GM19397 (cell line): ENCODE data around the gene PPP6R2.

Experiments
- ATAC-seq: cut with Tn5 transposase; IDR thresholded peaks from one replicate; pipeline ENCODE4 v1.9.1; 2021; ENCODE audit warnings: mild to moderate bottlenecking, moderate library complexity; ENCODE audit not compliant: unreplicated experiment

Gene PPP6R2

GRCh38 chr22:50463188-50463900 lies 120.2 kb downstream of the PPP6R2 start:
- ATAC-seq = no peak

DNA sequence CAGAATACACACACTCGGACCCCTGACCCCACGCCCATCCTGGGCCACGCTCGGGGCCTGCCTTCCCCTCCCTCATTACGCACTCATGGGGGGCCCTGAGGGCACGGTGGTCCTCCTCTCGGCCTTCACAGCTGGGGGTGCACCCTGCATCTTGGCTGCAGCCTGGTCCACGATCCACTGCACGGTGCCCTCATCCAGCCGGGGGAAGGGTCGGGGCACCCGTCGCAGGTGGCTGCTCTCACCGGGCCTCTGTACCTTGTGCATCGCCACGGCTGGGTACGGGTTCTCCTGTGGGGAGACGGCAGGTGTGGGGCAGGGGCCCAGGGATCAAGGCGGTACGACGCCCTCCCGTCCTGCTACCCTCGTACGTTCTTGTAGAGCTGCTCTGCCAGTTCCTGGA lies 121.3 kb downstream of the PPP6R2 start:
- ATAC-seq = no peak

- no peak for ATAC-seq
These were observed 122.2 kb downstream of the PPP6R2 start for GRCh38 chr22:50465066-50465930.

DNA sequence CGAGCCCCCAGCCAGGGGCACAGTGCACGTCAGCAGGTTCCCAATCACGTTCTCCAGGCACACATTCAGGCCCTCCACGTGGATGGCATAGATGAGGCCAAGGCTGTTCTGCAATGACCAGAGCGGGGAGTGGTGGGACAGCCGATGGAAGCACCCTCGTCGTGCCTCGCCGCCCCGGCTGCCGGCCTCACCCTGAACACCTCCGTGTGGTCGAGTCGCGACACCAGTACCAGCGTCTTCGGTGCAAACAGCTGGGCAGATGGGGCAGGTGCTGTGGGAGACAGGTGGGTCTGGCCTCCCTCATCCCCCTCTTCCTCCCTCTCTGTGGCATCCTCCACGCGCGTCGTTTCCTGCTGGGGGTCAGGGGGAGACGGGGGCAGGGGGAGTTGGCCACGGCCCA lies 124.2 kb downstream of the PPP6R2 start:
- no peak for ATAC-seq

GRCh38 chr22:50467773-50468440 lies 124.8 kb downstream of the PPP6R2 start:
- no peak for ATAC-seq

GRCh38 chr22:50468626-50469025 lies 125.5 kb downstream of the PPP6R2 start:
- no peak for ATAC-seq

DNA sequence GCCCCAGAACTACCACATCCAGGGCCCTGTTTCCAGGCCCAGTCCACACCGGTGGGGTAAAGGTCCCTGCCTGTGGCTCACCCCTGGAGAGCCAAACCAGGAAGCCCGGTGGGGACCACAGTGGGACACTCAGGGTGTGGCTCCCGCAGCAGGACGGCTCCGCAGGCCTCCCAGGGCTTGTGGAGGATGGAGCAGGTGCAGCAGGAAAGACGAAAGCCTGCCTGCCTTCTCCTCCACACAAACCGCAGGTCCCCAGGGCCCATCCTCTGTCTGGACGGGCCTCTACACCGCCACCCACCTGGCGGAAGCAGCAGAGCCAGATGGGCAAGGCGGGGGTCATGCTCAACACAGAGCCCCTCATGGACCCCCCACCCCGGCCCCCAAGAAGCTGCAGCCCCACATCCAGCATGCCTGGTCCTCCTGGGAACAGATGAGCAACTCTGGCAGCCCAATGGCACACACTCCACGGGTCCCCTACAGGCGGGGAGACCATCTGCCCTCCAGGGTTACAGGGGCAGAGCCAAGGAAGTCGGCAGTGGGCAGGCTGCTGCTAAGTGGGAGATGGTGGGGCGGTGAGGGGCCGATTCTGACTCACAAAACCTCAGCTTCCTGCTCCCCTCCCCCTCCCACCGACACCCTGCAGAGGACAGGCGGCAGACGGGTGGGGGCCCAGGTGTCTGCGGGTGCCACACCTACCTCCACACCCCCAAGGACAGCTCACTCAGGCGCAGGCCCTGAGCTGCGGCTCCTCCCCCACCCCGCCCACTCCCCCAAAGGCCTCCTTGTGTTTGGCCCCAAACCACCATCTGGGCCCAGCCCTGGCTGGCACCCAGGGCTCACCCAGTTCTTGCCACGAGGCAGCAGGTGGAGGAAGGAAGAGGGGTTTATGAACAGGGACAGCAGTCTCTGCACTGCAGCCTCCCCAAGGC lies 126.5 kb downstream of the PPP6R2 start:
- ATAC-seq = peak; percentile 60

DNA sequence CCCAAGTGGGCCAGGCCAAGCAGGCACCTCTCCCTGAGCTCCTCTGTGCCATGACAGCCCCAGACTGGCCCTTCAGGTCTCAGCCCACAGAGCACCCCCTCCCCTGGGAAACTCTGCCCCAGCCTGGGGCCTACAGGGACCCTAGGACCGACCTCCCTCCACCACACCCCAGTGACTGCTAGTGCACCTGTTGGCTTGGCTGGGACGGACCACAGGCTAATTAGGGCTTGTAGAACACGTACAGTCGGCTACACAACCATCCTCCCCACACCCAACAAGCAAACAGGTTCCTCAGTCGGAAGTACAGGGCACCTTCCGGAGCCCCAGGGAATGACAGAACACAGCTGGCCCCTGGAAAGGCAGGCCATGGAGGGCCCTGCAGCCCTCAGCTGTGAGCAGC lies 127.4 kb downstream of the PPP6R2 start:
- ATAC-seq = peak; percentile 1

DNA sequence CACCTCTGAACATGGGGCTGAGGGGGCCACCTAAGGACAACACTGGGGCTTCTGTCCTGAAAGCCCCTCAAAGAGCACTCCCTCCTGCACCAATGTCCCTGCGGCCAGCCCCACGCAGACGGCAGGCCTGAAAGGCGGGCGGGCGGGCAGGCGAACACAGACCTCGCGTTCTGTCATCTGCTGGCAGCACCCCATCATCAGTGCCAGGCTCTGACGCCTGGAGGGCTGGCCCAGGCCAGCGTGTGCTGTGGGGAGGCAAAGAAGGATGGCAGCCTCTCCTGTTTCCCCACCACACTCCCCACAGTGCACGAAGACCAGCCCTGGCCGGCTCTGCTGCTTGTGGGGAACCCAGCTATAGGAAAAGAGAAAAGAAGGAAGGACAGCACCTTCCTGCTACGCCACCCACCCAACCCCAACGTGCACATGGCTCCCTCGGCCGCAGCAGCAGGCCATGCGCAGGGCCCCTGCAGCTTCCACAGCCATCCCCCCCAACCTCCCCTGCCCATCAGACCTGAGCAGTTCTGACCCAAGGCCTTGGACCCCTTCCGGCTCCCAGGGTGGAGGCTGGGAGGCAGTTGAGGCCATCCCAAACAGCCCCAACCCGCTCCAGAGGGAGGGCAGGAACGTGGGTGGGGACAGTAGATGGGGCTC lies 128.2 kb downstream of the PPP6R2 start:
- no peak for ATAC-seq

GRCh38 chr22:50471962-50472361 lies 128.8 kb downstream of the PPP6R2 start:
- no peak for ATAC-seq

DNA sequence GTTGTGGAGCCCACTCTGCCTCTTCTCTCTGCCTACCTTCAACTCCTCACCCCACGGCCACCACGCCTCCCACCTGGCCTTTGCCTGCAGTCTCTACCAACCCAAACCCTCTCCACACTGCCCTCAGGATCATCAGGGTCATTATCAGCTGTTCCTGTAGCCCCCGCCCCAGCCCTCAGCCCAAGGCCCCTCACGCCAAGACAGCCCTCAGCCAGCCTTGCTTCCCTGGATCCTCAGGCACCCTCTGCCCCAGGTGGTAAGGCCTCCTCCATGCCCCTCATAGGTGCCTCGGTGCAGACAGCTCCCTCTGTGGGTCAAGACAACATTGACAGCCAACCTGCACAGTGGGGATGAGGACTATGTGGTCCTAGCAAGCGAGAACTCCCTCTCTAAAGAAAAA lies 130.0 kb downstream of the PPP6R2 start:
- ATAC-seq = no peak

GRCh38 chr22:50473855-50474671 lies 130.9 kb downstream of the PPP6R2 start:
- ATAC-seq = no peak

DNA sequence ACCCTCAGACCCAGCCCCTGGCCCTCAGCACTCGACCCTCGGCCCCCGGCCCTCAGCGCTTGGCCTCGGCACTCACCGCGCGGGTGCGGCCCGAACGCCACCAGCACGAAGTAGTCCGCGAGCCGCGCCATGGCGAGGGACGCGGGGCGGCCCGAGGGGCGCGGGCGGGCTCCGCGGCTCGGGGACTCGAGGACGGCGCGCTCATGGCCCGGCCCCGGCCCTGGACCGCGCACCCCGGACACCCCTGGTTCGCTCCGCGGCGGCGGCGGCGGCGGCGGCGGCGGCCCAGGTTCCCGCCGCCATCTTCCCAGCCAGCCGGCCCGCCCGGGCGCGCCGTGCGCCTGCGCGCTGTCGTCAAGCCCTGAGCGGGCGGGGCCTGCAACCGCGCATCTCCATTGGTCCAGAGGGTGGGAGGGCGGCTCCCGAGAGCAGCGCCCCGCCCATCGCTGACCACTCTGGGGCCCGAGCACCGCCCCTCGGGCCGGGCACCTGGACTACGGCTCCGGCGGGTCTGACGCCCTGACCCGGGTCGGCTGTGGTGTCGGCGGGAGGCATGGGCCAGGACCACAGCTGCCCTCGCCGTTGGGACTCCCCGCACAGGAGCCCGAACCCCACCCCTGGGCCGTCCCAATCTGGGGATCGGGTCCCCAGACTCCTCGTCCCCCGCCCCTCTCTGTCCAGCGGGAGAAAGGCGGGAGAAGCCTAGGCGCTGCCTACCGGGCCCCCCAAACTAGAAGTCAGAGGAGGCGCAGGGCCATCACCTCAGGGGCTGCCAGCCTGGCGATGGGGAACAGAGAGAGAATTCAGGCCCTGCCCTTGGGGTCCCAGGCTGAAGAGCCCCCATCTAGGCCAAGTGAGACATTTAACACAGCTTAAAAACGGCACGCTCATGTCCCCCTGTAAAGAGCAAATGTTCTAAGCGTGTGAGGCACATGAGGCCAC lies 131.9 kb downstream of the PPP6R2 start, which contains the start of gene SBF1:
Gene SBF1 (minus strand): TSS at position 326 of the 942 bp plus-strand sequence. CDS start 195 bp downstream, at position 131.
- peak; percentile 72 for ATAC-seq

GRCh38 chr22:50475652-50476002 lies 132.5 kb downstream of the PPP6R2 start:
- no peak for ATAC-seq

DNA sequence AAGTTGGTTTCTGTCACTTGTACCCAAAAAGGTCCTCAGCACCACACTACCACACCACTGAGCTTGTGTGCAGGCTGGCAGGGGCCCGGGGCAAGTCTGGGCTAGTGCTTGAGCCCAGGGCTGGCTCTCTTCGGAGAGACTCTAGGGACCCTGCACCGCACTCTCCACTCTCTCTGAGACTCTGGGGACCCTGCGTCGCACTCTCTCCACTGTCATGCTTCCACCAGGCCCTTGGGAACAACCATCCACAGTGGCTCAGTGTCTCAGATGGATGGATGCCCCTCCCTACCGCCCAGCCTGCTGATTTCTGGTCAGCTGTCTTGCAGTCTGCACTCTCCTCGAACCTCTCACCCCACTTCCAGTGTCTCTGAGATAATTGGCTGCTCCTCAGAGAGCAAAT lies 133.7 kb downstream of the PPP6R2 start:
- ATAC-seq = no peak

- no peak for ATAC-seq
These were observed 134.8 kb downstream of the PPP6R2 start for GRCh38 chr22:50477923-50478322.

- ATAC-seq = no peak
These were observed 136.6 kb downstream of the PPP6R2 start for GRCh38 chr22:50479721-50480120.

DNA sequence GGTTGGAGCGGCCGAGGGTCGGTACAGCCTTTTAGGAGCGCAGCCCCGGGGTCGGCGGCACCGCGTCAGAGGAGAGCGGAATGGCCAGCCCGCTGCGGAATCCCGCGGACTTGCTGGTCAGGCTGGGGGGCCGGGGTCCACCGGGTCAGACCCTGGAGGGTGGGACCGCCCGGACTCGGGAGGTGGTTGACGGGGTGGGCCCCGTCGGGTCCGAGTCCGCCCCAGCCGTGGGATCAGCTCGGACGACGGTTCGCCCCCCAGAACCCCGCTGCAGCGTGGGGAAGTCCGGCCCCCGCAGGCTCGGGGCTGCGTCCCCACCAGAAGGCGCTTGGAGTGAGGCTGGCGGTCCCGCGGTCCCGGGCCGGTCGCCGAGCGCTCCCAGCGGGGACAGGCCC lies 137.9 kb downstream of the PPP6R2 start:
- ATAC-seq = no peak
